ENCODE measurements around the gene MALAT1.

MALAT1 gene

DNA sequence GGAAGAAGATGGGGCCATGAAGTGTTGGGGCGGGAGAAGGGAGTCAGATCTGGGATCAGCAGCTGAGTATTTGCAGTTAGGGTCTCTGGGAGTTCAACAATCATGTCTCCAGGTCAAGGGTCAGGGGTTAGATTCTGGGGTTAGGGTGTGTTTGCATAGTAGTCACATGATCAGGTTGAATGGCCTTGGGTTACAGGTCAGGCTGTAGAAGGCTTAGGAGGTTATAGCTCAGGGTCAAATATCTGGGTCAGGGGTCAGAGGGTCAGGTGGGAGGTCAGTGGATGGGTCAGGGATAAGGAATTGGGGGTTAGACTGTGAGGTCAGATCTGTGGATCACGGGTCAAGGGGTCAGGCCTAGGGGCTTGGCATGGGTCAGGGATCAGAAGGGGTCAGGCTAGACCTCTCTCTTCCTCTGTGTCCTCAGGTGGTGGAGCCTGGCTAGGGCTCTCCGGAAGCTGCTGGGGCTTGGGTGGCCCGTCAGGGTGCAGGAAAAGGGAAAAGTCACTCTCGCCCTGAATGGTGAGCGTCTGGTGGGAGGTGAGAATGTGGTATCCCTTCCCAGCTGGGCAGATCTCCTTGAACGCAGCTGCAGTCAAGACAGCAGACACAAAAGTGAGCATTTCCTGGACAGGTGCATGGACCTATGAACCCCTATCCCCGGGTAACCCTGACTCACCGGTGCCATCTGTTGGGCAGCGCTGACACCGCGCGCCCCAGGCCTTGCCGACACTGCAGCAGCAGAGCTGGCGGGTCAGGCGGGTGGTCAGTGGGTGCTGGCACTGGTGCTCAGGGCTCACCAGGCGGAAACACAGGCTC, 52.9 kb downstream of the MALAT1 start:
- no peak for TF ChIP-seq EGR1 (IDR thresholded peaks at IDR 0.05)
- TF ChIP-seq RAD21 (IDR thresholded peaks at IDR 0.05; ENCODE audit: low read depth) = peak; percentile 58

DNA sequence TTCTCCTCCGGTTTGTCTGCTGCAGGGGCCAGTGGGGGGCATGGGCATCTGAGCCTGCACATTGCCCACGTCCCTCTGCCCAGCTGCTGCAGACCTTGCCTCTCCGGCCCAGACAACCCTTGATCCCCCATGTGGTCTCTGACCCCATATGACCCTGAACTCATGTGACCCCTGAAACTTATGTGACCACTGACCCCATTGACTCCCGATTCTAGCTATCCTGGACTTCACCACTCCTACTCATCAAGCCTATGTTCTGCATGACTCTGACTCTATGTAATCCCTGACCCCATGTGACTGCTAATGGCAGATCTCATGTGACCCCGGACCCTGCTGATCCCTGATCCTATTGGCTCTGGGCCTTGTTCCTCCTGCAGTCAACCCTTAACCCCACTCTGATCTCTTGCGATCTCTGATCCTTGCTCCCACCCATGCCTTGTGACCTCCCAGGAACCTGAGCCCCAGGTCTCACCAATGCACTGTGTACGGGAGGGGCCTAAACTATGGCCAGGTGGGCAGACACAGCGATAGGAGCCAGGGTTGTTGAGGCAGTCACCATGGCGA, 53.6 kb downstream of the MALAT1 start:
- TF ChIP-seq, protein P1, sequence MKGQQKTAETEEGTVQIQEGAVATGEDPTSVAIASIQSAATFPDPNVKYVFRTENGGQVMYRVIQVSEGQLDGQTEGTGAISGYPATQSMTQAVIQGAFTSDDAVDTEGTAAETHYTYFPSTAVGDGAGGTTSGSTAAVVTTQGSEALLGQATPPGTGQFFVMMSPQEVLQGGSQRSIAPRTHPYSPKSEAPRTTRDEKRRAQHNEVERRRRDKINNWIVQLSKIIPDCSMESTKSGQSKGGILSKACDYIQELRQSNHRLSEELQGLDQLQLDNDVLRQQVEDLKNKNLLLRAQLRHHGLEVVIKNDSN (IDR thresholded peaks at IDR 0.05) = peak; percentile 56; the same call in 1 of the 2 replicates
- TF ChIP-seq, protein P2, sequence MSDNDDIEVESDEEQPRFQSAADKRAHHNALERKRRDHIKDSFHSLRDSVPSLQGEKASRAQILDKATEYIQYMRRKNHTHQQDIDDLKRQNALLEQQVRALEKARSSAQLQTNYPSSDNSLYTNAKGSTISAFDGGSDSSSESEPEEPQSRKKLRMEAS (IDR thresholded peaks at IDR 0.05) = no peak

DNA sequence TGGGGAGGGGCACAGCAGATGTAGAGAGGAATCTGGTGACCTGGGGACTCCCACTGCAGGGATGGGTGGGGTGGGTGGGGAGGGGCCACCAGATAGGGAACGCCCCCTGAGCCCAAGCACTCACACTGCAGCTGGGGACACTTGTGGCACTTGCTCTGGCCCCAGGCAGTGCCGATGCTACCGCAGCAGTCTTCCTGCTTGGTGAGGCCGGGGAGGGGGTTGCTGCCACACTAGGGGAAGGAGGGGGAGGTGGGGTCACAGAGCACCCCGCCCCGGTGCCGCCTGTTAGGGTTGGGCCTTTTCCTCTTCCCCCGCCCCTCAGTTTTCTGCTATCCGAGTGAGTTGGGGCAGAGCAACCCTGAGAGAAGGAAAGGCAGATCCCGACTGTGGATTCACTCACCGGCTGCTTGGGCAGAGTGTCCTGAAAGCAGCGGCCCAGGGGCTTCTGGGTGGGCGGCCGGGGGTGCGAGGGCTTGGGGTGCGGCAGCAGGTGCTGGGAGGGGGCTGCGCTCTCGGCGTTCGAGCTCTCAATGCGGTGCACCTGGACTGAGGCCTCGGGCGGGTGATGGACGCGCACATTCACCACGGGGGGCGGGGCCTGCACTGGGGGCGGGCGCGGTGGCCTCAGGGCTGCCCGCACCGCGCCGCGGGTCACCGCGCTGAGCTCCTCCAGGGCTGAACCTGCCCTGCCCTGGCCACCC, 54.6 kb downstream of the MALAT1 start:
- TF ChIP-seq, protein P1 (IDR thresholded peaks at IDR 0.05) = no peak
- TF ChIP-seq FOXM1 (IDR thresholded peaks at IDR 0.05; ENCODE audit: borderline replicate concordance, low read depth) (no peak), TCF12 (IDR thresholded peaks at IDR 0.05; ENCODE audit: low read depth) (no peak), CEBPB (IDR thresholded peaks at IDR 0.05) (no peak), ZBTB7A (IDR thresholded peaks at IDR 0.05; ENCODE audit: low read depth) (no peak), EGR1 (IDR thresholded peaks at IDR 0.05) (no peak), YY1 (IDR thresholded peaks at IDR 0.05; ENCODE audit: low read depth) (no peak), EP300 (IDR thresholded peaks at IDR 0.05; ENCODE audit: borderline replicate concordance) (no peak), CREB1 (IDR thresholded peaks at IDR 0.05; ENCODE audit: low read depth) (no peak), RAD21 (IDR thresholded peaks at IDR 0.05; ENCODE audit: low read depth) (no peak), TEAD4 (IDR thresholded peaks at IDR 0.05) (no peak), TAF1 (IDR thresholded peaks at IDR 0.05; ENCODE audit: low read depth) (no peak), NFIC (IDR thresholded peaks at IDR 0.05) (no peak)
- TF ChIP-seq, protein P3, sequence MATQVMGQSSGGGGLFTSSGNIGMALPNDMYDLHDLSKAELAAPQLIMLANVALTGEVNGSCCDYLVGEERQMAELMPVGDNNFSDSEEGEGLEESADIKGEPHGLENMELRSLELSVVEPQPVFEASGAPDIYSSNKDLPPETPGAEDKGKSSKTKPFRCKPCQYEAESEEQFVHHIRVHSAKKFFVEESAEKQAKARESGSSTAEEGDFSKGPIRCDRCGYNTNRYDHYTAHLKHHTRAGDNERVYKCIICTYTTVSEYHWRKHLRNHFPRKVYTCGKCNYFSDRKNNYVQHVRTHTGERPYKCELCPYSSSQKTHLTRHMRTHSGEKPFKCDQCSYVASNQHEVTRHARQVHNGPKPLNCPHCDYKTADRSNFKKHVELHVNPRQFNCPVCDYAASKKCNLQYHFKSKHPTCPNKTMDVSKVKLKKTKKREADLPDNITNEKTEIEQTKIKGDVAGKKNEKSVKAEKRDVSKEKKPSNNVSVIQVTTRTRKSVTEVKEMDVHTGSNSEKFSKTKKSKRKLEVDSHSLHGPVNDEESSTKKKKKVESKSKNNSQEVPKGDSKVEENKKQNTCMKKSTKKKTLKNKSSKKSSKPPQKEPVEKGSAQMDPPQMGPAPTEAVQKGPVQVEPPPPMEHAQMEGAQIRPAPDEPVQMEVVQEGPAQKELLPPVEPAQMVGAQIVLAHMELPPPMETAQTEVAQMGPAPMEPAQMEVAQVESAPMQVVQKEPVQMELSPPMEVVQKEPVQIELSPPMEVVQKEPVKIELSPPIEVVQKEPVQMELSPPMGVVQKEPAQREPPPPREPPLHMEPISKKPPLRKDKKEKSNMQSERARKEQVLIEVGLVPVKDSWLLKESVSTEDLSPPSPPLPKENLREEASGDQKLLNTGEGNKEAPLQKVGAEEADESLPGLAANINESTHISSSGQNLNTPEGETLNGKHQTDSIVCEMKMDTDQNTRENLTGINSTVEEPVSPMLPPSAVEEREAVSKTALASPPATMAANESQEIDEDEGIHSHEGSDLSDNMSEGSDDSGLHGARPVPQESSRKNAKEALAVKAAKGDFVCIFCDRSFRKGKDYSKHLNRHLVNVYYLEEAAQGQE (IDR thresholded peaks at IDR 0.05; ENCODE audit: low read depth) = no peak
- TF ChIP-seq, protein P2 (IDR thresholded peaks at IDR 0.05) = no peak

DNA sequence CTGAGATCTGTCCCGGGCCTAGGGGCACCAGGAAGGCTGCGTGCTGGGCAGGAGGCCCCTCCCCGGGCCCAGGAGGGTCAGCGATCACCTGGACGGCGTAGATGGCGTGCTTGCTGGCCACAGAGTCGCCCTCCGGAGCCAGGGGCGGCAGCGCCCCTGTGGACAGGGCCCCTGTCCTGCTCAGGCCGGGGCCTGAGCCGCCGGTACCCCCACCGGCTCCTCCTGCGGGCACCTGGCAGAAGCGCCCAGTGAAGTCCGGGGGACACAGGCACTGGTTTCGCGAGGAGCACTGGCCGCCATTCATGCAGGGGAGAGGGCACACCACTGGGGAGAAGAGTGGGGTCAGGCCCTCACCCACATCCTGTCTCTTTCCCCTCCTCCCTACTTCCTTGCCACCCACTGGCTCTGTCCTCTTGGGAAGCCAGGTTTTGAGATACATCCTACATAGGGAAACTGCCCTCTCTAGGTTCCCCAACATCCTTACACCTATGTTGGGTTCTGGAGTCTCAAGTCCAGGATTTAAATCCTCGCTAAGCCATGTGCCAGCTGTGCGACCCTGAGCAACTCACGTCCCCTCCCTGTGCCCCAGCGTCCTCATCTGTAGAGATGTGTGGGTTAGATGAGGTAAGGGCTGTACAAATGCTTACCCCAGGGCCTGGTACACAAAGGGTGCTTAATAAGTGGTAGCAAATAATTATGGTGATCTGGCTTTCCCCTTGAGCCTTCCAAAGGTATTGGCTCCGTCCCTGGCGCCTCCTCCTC, 55.4 kb downstream of the MALAT1 start:
- TF ChIP-seq EP300 (IDR thresholded peaks at IDR 0.05; ENCODE audit: borderline replicate concordance) (no peak), ZBTB7A (IDR thresholded peaks at IDR 0.05; ENCODE audit: low read depth) (no peak), NFIC (IDR thresholded peaks at IDR 0.05) (no peak), RAD21 (IDR thresholded peaks at IDR 0.05; ENCODE audit: low read depth) (no peak), TEAD4 (IDR thresholded peaks at IDR 0.05) (no peak), CREB1 (IDR thresholded peaks at IDR 0.05; ENCODE audit: low read depth) (no peak), CEBPB (IDR thresholded peaks at IDR 0.05) (no peak), TAF1 (IDR thresholded peaks at IDR 0.05; ENCODE audit: low read depth) (no peak), YY1 (IDR thresholded peaks at IDR 0.05; ENCODE audit: low read depth) (no peak)
- TF ChIP-seq, protein P2 (IDR thresholded peaks at IDR 0.05) = no peak
- TF ChIP-seq, protein P1 (IDR thresholded peaks at IDR 0.05) = no peak

DNA sequence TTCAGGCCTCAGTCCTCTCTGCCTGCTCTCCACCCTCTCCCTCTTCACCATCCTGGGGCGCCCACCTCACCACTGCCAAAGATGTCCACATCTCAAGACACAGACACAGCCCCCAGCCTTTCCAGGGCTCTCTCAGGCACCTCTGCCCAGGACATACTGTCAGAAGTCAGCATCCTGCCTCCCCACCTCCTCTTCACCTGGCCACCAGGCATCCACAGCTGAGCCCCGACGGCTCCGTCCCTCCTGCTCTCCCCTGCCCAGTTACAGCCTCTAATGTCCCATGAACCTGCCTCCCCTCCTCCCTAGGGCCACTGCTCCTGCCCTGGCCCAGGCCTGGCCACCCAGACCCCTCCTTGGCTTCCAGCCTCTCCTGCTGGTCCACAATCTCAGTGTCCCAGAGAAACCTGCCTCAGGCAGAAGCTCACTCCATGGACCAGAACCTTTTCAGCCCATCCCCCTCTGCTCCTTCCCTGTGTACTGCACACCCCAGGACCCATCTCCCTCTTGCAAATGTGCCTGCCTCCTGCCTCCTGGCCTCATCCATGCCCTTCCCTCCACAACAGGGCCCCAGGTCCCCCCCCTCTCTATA, 56.1 kb downstream of the MALAT1 start:
- TF ChIP-seq RAD21 (IDR thresholded peaks at IDR 0.05; ENCODE audit: low read depth) (no peak), ZBTB7A (IDR thresholded peaks at IDR 0.05; ENCODE audit: low read depth) (no peak), EP300 (IDR thresholded peaks at IDR 0.05; ENCODE audit: borderline replicate concordance) (no peak), TAF1 (IDR thresholded peaks at IDR 0.05; ENCODE audit: low read depth) (no peak), EGR1 (IDR thresholded peaks at IDR 0.05) (no peak), TEAD4 (IDR thresholded peaks at IDR 0.05) (no peak), YY1 (IDR thresholded peaks at IDR 0.05; ENCODE audit: low read depth) (no peak)
